Tibial nerve (tissue), 4 donors: ENCODE measurements around the gene CAPN3. TPM values are rescaled to one million over a fixed set of nuclear protein-coding genes. Genes with fewer than 3 reads are reported as not detected.

Experiments used
- DNase-seq, 2 donors: peaks; one replicate each; pipeline ENCODE4 v3.0.0-alpha.2; 2019; ENCODE audit warnings: low spot score in 2 of 2
- H3K27ac ChIP-seq, 4 donors: fragments of 200-600 bp; sonication (generic) in 3 of 4; one replicate each; pipeline ENCODE4 v1.5.1; 2017 to 2019; ENCODE audit warnings: mild to moderate bottlenecking in 1 of 4
- H3K27me3 ChIP-seq, 2 donors: fragments of 200-600 bp; sonication (generic) in 1 of 2; one replicate each; pipeline versions ENCODE4 v1.5.1 to v1.6.0; 2017 to 2019
- H3K36me3 ChIP-seq, 3 donors: fragments of 200-600 bp; sonication (generic); one replicate each; pipeline ENCODE4 v1.5.1; 2018 to 2019
- H3K4me1 ChIP-seq, 4 donors: fragments of 200-600 bp; sonication (generic) in 3 of 4; one replicate each; pipeline ENCODE4 v1.5.1; 2017 to 2019
- H3K4me3 ChIP-seq, 4 donors: fragments of 200-600 bp; sonication (generic) in 3 of 4; one replicate each; pipeline ENCODE4 v1.5.1; 2017 to 2019; ENCODE audit warnings: mild to moderate bottlenecking in 1 of 4, moderate library complexity in 1 of 4
- H3K9me3 ChIP-seq, 4 donors: fragments of 200-600 bp; sonication (generic) in 3 of 4; one replicate each; pipeline ENCODE4 v1.5.1; 2017 to 2019
- EP300 ChIP-seq, 2 donors: sonication (generic); formaldehyde crosslinking; IDR thresholded peaks; one replicate each; pipeline ENCODE4 v1.6.1; 2017; ENCODE audit warnings: antibody characterized with exemption in 2 of 2, mild to moderate bottlenecking in 1 of 2
- POLR2A ChIP-seq, 2 donors: fragments of 450-650 bp; IDR thresholded peaks; one replicate each; pipeline ENCODE4 v1.6.1; 2017; ENCODE audit warnings: antibody characterized with exemption in 2 of 2, mild to moderate bottlenecking in 2 of 2, moderate library complexity in 2 of 2
- WGBS, 2 donors: methylation state at CpG; one replicate each; pipeline ENCODE4 v1.1.5; 2018; 5-methylcytosine and 5-hydroxymethylcytosine counted together
- total RNA-seq, 4 donors: library from RNA; depleted of rRNA; stranded (reverse); fragments of >200 nt; gene quantifications; one replicate each; pipeline ENCODE4 v1.1.0, GENCODE V29; 2016
- TF ChIP-seq, protein P1 (sequence below), 5 experiments: fragments of 200-600 bp in 3 of 5; fragments of 450-650 bp in 2 of 5; sonication (generic) in 3 of 5; IDR thresholded peaks; one replicate each; pipeline ENCODE4 v1.5.1; 2016 to 2019; ENCODE audit warnings: antibody characterized with exemption in 5 of 5, mild to moderate bottlenecking in 3 of 5, moderate library complexity in 2 of 5

The CAPN3 gene
- total RNA-seq, 4 donors from 2014 or later, result 16.1 to 34.9 (median 30.7) TPM

DNA sequence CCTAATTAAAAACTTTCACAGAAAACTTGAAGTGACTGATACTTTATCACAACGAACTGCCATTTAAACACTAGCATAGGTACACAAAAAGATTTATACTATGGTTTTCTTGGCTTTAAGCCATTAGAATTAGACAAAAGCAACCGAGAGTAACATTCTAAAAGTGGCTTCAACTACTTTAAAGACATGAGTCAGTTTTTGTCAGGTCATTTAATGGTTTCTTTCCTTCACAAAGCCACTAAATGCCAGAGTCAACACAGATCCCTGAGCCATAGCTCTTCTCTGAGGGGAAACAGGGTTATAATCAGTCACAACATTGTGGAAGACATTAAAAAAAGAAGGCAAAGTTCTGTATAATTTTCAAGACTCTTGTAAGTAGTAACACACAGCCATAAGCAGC, 54.6 kb downstream of the CAPN3 start:
- Histone ChIP-seq H3K27ac (no peak overlapping the region), H3K27me3 (no peaks in the 10 kb centered on the region), H3K4me3 (no peak overlapping the region), H3K4me1 (no peaks in the 10 kb centered on the region), H3K9me3 (no peaks in the 10 kb centered on the region), H3K36me3 (peaks cover 0 to 97% (median 12%) of the 10 kb centered on the region in 3 donors)
- no peak for DNase-seq
- 56 to 60% methylated on average over 2 of the region's 2 CpGs for WGBS, 2 donors
- no peak for TF ChIP-seq EP300 (IDR thresholded peaks at IDR 0.05)
- no peak for TF ChIP-seq POLR2A (IDR thresholded peaks at IDR 0.05)
- TF ChIP-seq, protein P1, sequence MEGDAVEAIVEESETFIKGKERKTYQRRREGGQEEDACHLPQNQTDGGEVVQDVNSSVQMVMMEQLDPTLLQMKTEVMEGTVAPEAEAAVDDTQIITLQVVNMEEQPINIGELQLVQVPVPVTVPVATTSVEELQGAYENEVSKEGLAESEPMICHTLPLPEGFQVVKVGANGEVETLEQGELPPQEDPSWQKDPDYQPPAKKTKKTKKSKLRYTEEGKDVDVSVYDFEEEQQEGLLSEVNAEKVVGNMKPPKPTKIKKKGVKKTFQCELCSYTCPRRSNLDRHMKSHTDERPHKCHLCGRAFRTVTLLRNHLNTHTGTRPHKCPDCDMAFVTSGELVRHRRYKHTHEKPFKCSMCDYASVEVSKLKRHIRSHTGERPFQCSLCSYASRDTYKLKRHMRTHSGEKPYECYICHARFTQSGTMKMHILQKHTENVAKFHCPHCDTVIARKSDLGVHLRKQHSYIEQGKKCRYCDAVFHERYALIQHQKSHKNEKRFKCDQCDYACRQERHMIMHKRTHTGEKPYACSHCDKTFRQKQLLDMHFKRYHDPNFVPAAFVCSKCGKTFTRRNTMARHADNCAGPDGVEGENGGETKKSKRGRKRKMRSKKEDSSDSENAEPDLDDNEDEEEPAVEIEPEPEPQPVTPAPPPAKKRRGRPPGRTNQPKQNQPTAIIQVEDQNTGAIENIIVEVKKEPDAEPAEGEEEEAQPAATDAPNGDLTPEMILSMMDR (IDR thresholded peaks at IDR 0.05), result no peak

DNA sequence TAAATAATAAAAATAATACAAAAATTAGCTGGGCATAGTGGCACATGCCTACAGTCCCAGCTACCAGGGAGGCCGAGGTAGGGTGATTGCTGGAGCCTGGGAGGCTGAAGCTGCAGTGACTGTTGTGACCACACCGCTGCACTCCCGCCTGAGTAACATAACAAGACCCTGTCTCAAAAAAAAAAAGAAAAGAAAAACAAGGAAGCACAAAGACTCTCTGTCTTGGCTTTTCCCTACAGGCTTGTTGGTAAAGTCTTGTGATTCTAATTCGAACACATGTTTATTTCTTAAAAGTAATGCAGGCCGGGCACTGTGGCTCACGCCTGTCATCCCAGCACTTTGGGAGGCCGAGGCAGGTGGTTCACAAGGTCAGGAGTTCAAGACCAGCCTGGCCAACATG, 60.1 kb downstream of the CAPN3 start:
- H3K4me3 ChIP-seq, result no peak overlapping the region
- TF ChIP-seq POLR2A (IDR thresholded peaks at IDR 0.05) (no peak), EP300 (IDR thresholded peaks at IDR 0.05) (no peak)
- TF ChIP-seq, protein P1 (IDR thresholded peaks at IDR 0.05), result no peak
- no peaks in the 10 kb centered on the region for H3K27me3 ChIP-seq
- H3K27ac ChIP-seq, result peak overlapping the region in 1 of 4 donors; percentile 25
- no peaks in the 10 kb centered on the region for H3K9me3 ChIP-seq
- H3K36me3 ChIP-seq, result peaks cover 2 to 100% (median 23%) of the 10 kb centered on the region in 3 donors
- 42 to 55% methylated on average over 7 of the region's 7 CpGs for WGBS, 2 donors
- DNase-seq, result no peak
- H3K4me1 ChIP-seq, result no peaks in the 10 kb centered on the region

DNA sequence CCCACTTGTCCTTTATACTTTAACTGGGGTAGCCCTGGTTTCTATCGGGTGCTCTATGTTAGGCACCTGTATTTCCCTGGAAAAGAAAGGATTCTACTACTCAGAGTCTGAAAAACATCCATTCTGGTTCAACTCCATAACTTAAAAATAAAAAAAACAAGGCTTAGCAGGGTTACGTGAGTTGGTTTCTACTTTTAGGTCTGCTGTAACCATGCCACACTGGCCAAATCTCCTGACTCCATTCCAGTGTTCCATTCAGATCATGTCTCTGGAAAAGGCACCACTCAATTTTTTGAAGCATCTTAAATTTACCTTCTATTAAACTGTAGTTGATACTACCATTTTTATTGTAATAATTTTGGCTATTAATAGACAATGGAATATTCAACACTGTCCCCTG, 62.1 kb downstream of the CAPN3 start:
- 81 to 84% methylated on average over 2 of the region's 2 CpGs for WGBS, 2 donors
- H3K36me3 ChIP-seq, result peaks cover 2 to 100% (median 31%) of the 10 kb centered on the region in 3 donors
- no peaks in the 10 kb centered on the region for H3K4me1 ChIP-seq
- H3K27ac ChIP-seq, result no peak overlapping the region
- H3K4me3 ChIP-seq, result no peak overlapping the region
- TF ChIP-seq EP300 (IDR thresholded peaks at IDR 0.05), result no peak
- TF ChIP-seq, protein P1 (IDR thresholded peaks at IDR 0.05), result no peak
- TF ChIP-seq POLR2A (IDR thresholded peaks at IDR 0.05), result no peak
- no peaks in the 10 kb centered on the region for H3K9me3 ChIP-seq
- no peaks in the 10 kb centered on the region for H3K27me3 ChIP-seq
- no peak for DNase-seq

DNA sequence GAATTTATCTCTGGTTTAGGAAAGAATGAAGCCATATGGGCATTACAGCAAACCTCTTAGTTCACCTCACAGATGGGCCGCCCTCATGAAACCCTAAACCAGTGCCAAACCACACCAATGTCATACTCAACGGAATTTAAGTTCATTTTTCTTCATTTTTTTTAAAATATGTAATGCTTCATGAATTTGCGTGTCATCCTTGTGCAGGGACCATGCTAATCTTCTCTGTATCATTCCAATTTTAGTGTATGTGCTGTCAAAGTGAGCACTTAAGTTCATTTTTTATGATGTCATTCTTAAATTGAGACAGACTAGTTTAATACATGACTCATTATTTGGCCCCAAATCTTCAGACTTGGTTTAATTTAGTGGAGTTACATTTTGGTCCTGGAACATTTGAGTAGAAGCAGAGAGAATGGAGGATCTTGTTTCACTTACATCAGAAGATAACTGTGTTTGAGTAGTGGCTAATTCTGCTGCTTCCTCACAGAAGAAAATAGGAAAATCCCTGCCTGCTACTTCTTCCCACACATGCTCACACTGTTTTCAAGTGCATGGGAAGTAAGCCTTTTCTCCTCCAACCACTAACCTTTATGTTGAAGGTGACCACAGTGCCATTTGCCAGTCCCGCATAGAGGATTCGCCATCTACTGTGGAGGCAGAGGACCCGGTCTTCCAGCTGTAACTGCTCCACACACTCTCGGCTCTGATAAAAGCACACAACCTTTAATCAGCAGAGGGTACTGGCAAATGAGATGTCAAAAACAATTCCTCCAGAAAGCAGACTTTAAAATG, 68.3 kb downstream of the CAPN3 start:
- Histone ChIP-seq H3K27ac (no peak overlapping the region), H3K9me3 (no peaks in the 10 kb centered on the region), H3K36me3 (peaks cover 2 to 100% (median 23%) of the 10 kb centered on the region in 3 donors), H3K4me1 (no peaks in the 10 kb centered on the region), H3K4me3 (no peak overlapping the region), H3K27me3 (no peaks in the 10 kb centered on the region)
- WGBS, 2 donors, result 87 to 93% methylated on average over 7 of the region's 7 CpGs
- DNase-seq, result no peak
- TF ChIP-seq POLR2A (IDR thresholded peaks at IDR 0.05) (no peak), EP300 (IDR thresholded peaks at IDR 0.05) (no peak)
- TF ChIP-seq, protein P1 (IDR thresholded peaks at IDR 0.05), result no peak

DNA sequence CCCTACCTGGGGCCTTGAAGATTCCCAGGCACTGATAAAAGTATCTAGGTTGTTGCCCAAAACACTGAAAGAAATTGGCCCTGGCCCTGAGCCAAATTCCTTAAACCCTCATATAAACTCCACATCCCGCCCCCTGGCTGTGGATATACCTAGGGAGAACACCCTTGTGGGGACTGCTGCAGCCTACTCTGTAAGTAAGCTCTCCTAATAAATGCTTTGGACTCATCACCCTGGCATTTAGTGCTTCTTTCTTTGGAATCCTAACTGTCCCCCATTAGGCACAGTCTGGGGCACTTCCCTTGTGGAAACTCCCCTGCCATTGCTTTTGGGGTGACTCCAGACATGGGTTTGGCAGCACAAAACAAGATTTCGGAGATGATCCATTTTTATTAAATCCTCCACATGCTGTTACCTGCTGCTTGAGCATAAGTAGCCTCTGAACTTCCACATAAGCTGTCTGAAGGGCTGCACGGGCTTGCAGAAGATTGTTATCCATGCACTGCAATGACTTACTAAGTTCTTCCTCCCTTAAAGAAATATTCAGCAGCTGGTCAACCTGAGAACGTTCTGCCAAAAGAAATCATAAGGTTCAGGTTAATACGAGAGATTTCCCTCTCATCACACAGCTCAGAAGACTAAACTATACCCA, 85.2 kb downstream of the CAPN3 start:
- no peak overlapping the region for H3K4me3 ChIP-seq
- TF ChIP-seq, protein P1 (IDR thresholded peaks at IDR 0.05), result no peak
- no peak for TF ChIP-seq EP300 (IDR thresholded peaks at IDR 0.05)
- TF ChIP-seq POLR2A (IDR thresholded peaks at IDR 0.05), result no peak
- H3K36me3 ChIP-seq, result peaks cover 0 to 96% (median 18%) of the 10 kb centered on the region in 3 donors
- no peaks in the 10 kb centered on the region for H3K27me3 ChIP-seq
- peaks cover 0 to 6% (median 0%) of the 10 kb centered on the region in 4 donors for H3K4me1 ChIP-seq
- no peak overlapping the region for H3K27ac ChIP-seq
- H3K9me3 ChIP-seq, result no peaks in the 10 kb centered on the region
- no peak for DNase-seq
- WGBS, 2 donors, result 91 to 92% methylated on average over 5 of the region's 5 CpGs
